Measurements from ENCODE around the gene USP7.

USP7 gene

DNA sequence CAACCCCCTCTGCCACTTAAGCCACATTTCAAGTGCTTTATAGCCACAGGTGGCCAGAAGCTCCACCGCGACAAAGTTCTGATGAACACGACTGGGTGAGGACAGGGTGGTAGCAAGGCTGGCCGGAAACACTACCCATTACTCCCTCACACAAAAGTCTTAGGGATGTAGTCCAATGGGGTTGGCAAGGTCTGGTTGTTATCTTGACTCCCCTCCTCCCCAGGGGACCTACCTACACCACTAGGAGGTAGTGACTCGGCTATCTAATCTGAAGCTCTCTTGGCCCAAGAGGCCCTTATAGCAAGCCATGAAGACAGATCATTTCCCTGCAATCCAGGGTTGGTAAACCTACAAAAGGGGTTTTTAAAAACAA, 73.2 kb downstream of the USP7 start:
- DNase-seq (ENCODE audit: insufficient read length, low spot score) (no peak), FAIRE-seq (no peak)
- TF ChIP-seq, protein P1, sequence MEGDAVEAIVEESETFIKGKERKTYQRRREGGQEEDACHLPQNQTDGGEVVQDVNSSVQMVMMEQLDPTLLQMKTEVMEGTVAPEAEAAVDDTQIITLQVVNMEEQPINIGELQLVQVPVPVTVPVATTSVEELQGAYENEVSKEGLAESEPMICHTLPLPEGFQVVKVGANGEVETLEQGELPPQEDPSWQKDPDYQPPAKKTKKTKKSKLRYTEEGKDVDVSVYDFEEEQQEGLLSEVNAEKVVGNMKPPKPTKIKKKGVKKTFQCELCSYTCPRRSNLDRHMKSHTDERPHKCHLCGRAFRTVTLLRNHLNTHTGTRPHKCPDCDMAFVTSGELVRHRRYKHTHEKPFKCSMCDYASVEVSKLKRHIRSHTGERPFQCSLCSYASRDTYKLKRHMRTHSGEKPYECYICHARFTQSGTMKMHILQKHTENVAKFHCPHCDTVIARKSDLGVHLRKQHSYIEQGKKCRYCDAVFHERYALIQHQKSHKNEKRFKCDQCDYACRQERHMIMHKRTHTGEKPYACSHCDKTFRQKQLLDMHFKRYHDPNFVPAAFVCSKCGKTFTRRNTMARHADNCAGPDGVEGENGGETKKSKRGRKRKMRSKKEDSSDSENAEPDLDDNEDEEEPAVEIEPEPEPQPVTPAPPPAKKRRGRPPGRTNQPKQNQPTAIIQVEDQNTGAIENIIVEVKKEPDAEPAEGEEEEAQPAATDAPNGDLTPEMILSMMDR (IDR thresholded peaks at IDR 0.05; ENCODE audit: insufficient read depth, missing control alignments), result no peak

DNA sequence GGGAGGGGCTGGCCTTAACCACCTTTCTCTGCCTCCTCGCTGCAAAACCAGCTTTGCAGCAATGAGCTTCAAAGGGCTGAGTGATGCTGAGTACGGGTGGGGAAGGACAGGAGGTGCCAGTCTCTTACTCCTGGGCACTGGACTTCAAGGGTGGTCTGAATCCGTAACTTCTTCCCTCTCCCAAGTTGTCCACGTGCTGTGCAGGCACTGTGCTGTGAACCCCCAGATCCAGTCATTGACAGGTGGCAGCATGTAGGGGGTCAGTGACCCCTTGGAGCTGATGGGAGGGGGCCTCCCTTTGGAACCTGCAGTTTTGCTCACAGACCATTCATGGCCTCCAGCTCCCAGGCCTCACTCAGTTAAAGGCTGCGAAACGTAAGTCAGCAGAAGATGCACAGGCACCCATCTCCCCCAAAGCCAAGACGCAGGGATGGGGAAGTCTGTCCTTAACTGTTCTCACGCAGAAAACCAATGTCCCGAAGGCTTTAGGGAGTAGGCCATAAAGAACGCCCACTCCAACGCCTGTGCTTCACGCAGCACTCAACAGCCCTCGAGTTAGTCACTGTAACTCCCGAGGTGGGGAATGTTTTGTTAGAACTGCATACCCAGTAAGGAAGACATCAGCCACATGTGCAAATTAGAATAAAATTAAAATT, 73.7 kb downstream of the USP7 start:
- DNase-seq (ENCODE audit: insufficient read length, low spot score) (no peak), FAIRE-seq (no peak)
- TF ChIP-seq, protein P1 (IDR thresholded peaks at IDR 0.05; ENCODE audit: insufficient read depth, missing control alignments), result no peak

DNA sequence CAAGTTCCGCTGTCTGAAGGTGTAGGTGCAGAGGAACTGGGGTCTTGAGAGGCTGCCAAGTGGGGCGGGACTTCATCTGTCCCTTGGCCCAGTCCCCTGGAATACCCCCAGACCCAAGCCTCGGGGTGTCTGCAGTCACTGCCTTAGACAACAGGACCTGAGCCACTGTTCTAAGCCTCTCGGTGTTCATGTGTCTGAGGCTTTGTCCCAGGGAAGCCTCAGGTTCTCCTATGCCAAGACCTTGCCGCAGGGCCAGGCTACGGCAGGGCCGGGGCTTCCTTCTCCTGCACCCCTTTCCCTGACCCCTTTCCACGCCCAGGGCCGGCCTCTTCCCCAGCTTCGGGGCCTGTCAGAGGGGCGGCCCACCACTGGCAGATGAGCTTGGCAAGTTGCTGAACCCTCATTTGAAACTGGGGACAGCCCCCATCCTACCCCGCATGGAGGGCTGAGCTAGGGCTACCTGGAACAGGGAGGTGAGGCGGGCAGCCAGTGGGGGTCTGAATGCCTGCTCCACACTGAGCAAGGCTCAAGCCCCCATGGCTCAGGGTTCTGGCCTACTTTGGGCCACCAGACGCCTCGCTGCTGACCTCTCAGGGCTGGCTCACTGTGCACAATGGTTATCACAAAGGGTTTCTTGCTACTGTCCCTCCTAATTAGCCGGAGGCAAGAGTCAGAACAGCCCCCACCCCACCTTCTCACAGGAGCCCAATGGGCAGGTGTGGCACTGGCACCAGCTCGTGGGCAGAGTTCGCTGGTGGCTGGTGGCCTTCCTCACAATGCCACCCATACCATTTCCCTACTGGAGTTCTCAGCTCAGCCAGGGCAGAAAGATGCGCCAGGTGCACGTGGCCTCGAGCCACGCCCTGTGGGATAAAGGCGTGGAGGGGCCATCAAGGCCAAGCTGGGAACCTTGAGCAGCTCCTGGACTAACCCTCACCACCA, 74.5 kb downstream of the USP7 start:
- FAIRE-seq (no peak), DNase-seq (ENCODE audit: insufficient read length, low spot score) (no peak)
- TF ChIP-seq, protein P1 (IDR thresholded peaks at IDR 0.05; ENCODE audit: insufficient read depth, missing control alignments), result no peak

DNA sequence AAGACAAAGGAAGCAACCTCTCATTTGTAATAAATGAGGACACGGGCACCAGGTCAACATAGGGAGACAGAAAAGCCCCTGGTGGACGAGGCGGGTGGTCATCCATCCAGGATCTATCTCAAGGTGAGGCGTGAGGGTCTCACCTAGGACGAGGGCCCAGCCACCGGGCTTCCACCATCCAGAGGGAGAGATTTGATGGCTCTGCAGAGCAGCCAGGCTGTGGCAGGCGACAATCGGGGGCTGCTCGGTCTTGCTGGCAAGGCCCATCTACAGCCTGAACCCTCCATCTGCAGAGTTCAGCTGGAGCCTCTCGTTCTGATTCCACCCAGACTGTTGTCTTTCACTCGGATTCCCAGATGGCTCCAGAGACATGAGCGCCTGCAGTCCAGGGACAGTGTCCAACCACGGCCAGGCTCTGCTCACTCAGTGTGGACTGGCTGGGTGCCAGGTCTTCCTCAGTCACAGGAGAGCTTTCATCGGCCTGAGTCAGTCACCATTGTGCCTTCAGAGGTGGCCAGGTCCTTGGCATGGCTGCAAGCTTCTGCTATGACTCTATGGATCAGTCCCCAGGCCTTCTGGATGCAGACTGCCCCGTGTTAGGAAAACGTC, 75.7 kb downstream of the USP7 start:
- TF ChIP-seq, protein P1 (IDR thresholded peaks at IDR 0.05; ENCODE audit: insufficient read depth, missing control alignments), result no peak
- DNase-seq (ENCODE audit: insufficient read length, low spot score), result no peak
- FAIRE-seq, result no peak

DNA sequence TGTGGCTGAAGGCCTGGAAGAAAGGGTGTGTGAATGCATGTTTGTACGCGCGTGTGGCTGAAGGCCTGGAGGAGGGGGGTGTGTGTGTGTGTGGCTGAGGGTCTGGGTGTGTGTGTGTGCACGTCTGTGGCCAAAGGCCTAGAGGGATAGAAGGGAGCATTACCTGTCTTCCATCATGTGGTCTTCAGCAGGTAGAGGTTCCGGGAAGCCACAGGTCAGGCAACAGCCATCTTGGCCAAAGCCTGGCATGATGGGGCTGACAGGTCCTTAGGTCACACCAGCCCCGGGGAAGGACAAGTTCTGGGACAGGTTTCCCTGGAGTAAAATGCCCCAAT, 76.3 kb downstream of the USP7 start:
- DNase-seq (ENCODE audit: insufficient read length, low spot score) (no peak), FAIRE-seq (no peak)
- TF ChIP-seq, protein P1 (IDR thresholded peaks at IDR 0.05; ENCODE audit: insufficient read depth, missing control alignments), result no peak

DNA sequence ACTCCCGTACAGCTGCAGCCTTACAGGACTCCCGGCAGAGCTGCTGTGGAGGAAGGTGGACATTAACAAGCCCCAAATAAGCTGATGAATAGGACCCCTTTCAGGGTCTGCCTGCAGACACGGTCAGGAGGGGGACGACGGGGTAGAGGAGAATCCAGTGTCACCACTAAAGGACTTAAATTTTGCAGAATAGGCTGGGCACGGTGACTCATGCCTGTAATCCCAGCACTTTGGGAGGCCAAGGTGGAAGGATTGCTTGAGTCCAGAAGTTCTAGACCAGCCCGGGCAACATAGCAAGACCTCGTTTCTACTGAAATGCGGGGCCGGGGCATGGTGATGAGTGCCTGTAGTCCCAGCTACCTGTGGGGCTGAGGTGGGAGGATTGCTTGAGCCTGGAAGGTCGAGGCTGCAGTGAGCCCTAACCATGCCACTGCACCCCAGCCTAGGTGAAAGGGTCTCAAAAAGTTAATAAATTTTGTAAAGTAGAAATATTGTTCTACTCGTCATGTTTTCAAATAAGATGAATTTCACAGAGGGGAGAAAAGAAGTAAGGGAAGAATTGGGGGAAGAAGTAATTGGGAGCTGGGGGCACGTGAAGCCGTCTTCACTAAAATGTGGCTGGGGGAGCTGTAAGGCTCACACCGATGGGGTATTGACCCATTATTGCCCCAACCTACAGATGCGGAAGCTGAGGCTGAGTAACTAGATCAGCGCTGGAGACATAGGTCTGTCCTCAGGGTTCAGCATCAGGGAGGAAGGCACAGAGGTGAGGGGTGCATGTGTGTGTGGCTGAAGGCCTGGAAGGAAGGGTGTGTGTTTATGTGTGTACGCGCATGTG, 76.9 kb downstream of the USP7 start:
- TF ChIP-seq, protein P1 (IDR thresholded peaks at IDR 0.05; ENCODE audit: insufficient read depth, missing control alignments), result no peak
- DNase-seq (ENCODE audit: insufficient read length, low spot score), result no peak

More for the DNA sequence above, 76.9 kb downstream of the USP7 start:
- FAIRE-seq, result no peak

All from D721Med (cell line).